ENCODE data around the gene RGL2. TPM values are rescaled to one million over a fixed set of nuclear protein-coding genes. Genes with fewer than 3 reads are reported as not detected.
A peak's percentile ranks its signal among the peaks of the same experiment; 100 is the strongest.

RGL2 gene
- total and polyA plus RNA-seq, 5 donors, result 40.6 to 56.3 (median 54.2) TPM

GRCh38 chr6:33333666-33334065, 34.9 kb upstream of the RGL2 start:
- intact Hi-C loops (cut with DNase I), result no loop called here
- Histone ChIP-seq H3K4me1 (ENCODE audit: control insufficient read depth, insufficient read depth, low read length) (no peaks in the 10 kb centered on the region), H3K9me3 (ENCODE audit: control insufficient read depth, low read length) (no peaks in the 10 kb centered on the region), H3K4me3 (ENCODE audit: low read length) (no peak overlapping the region), H3K27ac (ENCODE audit: low read length) (no peak overlapping the region), H3K27me3 (ENCODE audit: control insufficient read depth, insufficient read depth) (no peaks in the 10 kb centered on the region)
- 87% methylated on average over 4 of the region's 4 CpGs for WGBS
- DNase-seq, result no peak
- no peak for ATAC-seq

- H3K27me3 ChIP-seq (ENCODE audit: control insufficient read depth, insufficient read depth), result no peaks in the 10 kb centered on the region
- no peaks in the 10 kb centered on the region for H3K9me3 ChIP-seq (ENCODE audit: control insufficient read depth, low read length)
- intact Hi-C loops (cut with DNase I), result no loop called here
- WGBS, result 90% methylated on average over 10 of the region's 10 CpGs
- H3K4me3 ChIP-seq (ENCODE audit: low read length), result no peak overlapping the region
- DNase-seq, result no peak
- H3K4me1 ChIP-seq (ENCODE audit: control insufficient read depth, insufficient read depth, low read length), result no peaks in the 10 kb centered on the region
- H3K27ac ChIP-seq (ENCODE audit: low read length), result no peak overlapping the region
- no peak for ATAC-seq
These were observed 32.0 kb upstream of the RGL2 start for GRCh38 chr6:33330736-33331135.

- ATAC-seq (no peak), DNase-seq (no peak)
- intact Hi-C loops (cut with DNase I), result no loop called here
- no peaks in the 10 kb centered on the region for H3K27me3 ChIP-seq (ENCODE audit: control insufficient read depth, insufficient read depth)
- no peak overlapping the region for H3K4me3 ChIP-seq (ENCODE audit: low read length)
- H3K9me3 ChIP-seq (ENCODE audit: control insufficient read depth, low read length), result no peaks in the 10 kb centered on the region
- WGBS, result 14% methylated on average over 5 of the region's 5 CpGs
- no peaks in the 10 kb centered on the region for H3K4me1 ChIP-seq (ENCODE audit: control insufficient read depth, insufficient read depth, low read length)
- H3K27ac ChIP-seq (ENCODE audit: low read length), result no peak overlapping the region
These were observed 30.3 kb upstream of the RGL2 start for GRCh38 chr6:33329058-33329457.

GRCh38 chr6:33324125-33324524, 25.4 kb upstream of the RGL2 start:
- no peaks in the 10 kb centered on the region for H3K9me3 ChIP-seq (ENCODE audit: control insufficient read depth, low read length)
- 28% methylated on average over 7 of the region's 7 CpGs for WGBS
- ATAC-seq (no peak), DNase-seq (no peak)
- peaks cover 15% of the 10 kb centered on the region for H3K4me1 ChIP-seq (ENCODE audit: control insufficient read depth, insufficient read depth, low read length)
- no peaks in the 10 kb centered on the region for H3K27me3 ChIP-seq (ENCODE audit: control insufficient read depth, insufficient read depth)
- H3K27ac ChIP-seq (ENCODE audit: low read length), result peak overlapping the region; percentile 92
- H3K4me3 ChIP-seq (ENCODE audit: low read length), result no peak overlapping the region
- intact Hi-C loops (cut with DNase I), result no loop called here

- peak overlapping the region; percentile 92 for H3K27ac ChIP-seq (ENCODE audit: low read length)
- no peaks in the 10 kb centered on the region for H3K27me3 ChIP-seq (ENCODE audit: control insufficient read depth, insufficient read depth)
- peaks cover 15% of the 10 kb centered on the region for H3K4me1 ChIP-seq (ENCODE audit: control insufficient read depth, insufficient read depth, low read length)
- intact Hi-C loops (cut with DNase I), result no loop called here
- DNase-seq (peak in 1 of 3 donors; percentile 72), ATAC-seq (peak in 1 of 2 donors; percentile 1)
- H3K4me3 ChIP-seq (ENCODE audit: low read length), result peak overlapping the region; percentile 97
- WGBS, result 5% methylated on average over 12 of the region's 12 CpGs
- H3K9me3 ChIP-seq (ENCODE audit: control insufficient read depth, low read length), result no peaks in the 10 kb centered on the region
These were observed 24.8 kb upstream of the RGL2 start for GRCh38 chr6:33323623-33323948.

- H3K9me3 ChIP-seq (ENCODE audit: control insufficient read depth, low read length), result no peaks in the 10 kb centered on the region
- DNase-seq, result no peak
- H3K27ac ChIP-seq (ENCODE audit: low read length), result no peak overlapping the region
- ATAC-seq, result no peak
- WGBS, result 58% methylated on average over 9 of the region's 9 CpGs
- intact Hi-C loops (cut with DNase I), result no loop called here
- H3K4me3 ChIP-seq (ENCODE audit: low read length), result no peak overlapping the region
- H3K27me3 ChIP-seq (ENCODE audit: control insufficient read depth, insufficient read depth), result no peaks in the 10 kb centered on the region
- H3K4me1 ChIP-seq (ENCODE audit: control insufficient read depth, insufficient read depth, low read length), result peaks cover 18% of the 10 kb centered on the region
These were observed 22.5 kb upstream of the RGL2 start for GRCh38 chr6:33321227-33321626.

GRCh38 chr6:33320315-33321181, 21.8 kb upstream of the RGL2 start:
- intact Hi-C loops (cut with DNase I), result no loop called here
- H3K9me3 ChIP-seq (ENCODE audit: control insufficient read depth, low read length), result no peaks in the 10 kb centered on the region
- H3K27ac ChIP-seq (ENCODE audit: low read length), result peak overlapping the region; percentile 61
- WGBS, result 63% methylated on average over 32 of the region's 32 CpGs
- no peak for ATAC-seq
- DNase-seq, result peak; percentile 85 to 91 (median 90)
- no peak overlapping the region for H3K4me3 ChIP-seq (ENCODE audit: low read length)
- H3K4me1 ChIP-seq (ENCODE audit: control insufficient read depth, insufficient read depth, low read length), result peaks cover 18% of the 10 kb centered on the region
- no peaks in the 10 kb centered on the region for H3K27me3 ChIP-seq (ENCODE audit: control insufficient read depth, insufficient read depth)

GRCh38 chr6:33319939-33320314, 21.2 kb upstream of the RGL2 start:
- DNase-seq (no peak), ATAC-seq (no peak)
- no peaks in the 10 kb centered on the region for H3K9me3 ChIP-seq (ENCODE audit: control insufficient read depth, low read length)
- peak overlapping the region; percentile 61 for H3K27ac ChIP-seq (ENCODE audit: low read length)
- H3K27me3 ChIP-seq (ENCODE audit: control insufficient read depth, insufficient read depth), result no peaks in the 10 kb centered on the region
- no peak overlapping the region for H3K4me3 ChIP-seq (ENCODE audit: low read length)
- H3K4me1 ChIP-seq (ENCODE audit: control insufficient read depth, insufficient read depth, low read length), result peaks cover 20% of the 10 kb centered on the region
- intact Hi-C loops (cut with DNase I), result no loop called here
- WGBS, result 81% methylated on average over 3 of the region's 3 CpGs

GRCh38 chr6:33318426-33319073, 19.8 kb upstream of the RGL2 start:
- Histone ChIP-seq H3K27me3 (ENCODE audit: control insufficient read depth, insufficient read depth) (no peaks in the 10 kb centered on the region), H3K4me3 (ENCODE audit: low read length) (peak overlapping the region; percentile 88), H3K9me3 (ENCODE audit: control insufficient read depth, low read length) (no peaks in the 10 kb centered on the region), H3K27ac (ENCODE audit: low read length) (peak overlapping the region; percentile 40), H3K4me1 (ENCODE audit: control insufficient read depth, insufficient read depth, low read length) (peaks cover 20% of the 10 kb centered on the region)
- no peak for ATAC-seq
- intact Hi-C loops (cut with DNase I), result no loop called here
- no peak for DNase-seq
- 66% methylated on average over 8 of the region's 8 CpGs for WGBS

- H3K27ac ChIP-seq (ENCODE audit: low read length), result peak within 1 kb of the TSS; percentile 94
- peak; percentile 79 to 85 for ATAC-seq
- 2% methylated on average over 44 of the region's 44 CpGs for WGBS
- no peaks in the 10 kb centered on the region for H3K9me3 ChIP-seq (ENCODE audit: control insufficient read depth, low read length)
- H3K4me1 ChIP-seq (ENCODE audit: control insufficient read depth, insufficient read depth, low read length), result peaks cover 19% of the 10 kb centered on the region
- no peaks in the 10 kb centered on the region for H3K27me3 ChIP-seq (ENCODE audit: control insufficient read depth, insufficient read depth)
- DNase-seq, result peak; percentile 99 to 100 (median 99)
- H3K4me3 ChIP-seq (ENCODE audit: low read length), result peak within 1 kb of the TSS; percentile 88
- intact Hi-C loops (cut with DNase I), result no loop called here
These were observed 19.1 kb upstream of the RGL2 start, which contains the start of gene ZBTB22 for GRCh38 chr6:33317669-33318425. Gene ZBTB22 (minus strand): TSS chr6:33317744. CDS start chr6:33316916, 828 bp downstream.

GRCh38 chr6:33317419-33317668, 18.6 kb upstream of the RGL2 start:
- Histone ChIP-seq H3K27me3 (ENCODE audit: control insufficient read depth, insufficient read depth) (no peaks in the 10 kb centered on the region), H3K27ac (ENCODE audit: low read length) (no peak overlapping the region), H3K4me1 (ENCODE audit: control insufficient read depth, insufficient read depth, low read length) (peaks cover 19% of the 10 kb centered on the region), H3K4me3 (ENCODE audit: low read length) (peak overlapping the region; percentile 88), H3K9me3 (ENCODE audit: control insufficient read depth, low read length) (no peaks in the 10 kb centered on the region)
- ATAC-seq (peak; percentile 0), DNase-seq (no peak)
- 2% methylated on average over 26 of the region's 27 CpGs for WGBS
- intact Hi-C loops (cut with DNase I), result no loop called here

Data from right cardiac atrium (tissue), 5 donors.